ENCODE measurements around the gene ERN1. TPM values are rescaled to one million over a fixed set of nuclear protein-coding genes. Genes with fewer than 3 reads are reported as not detected.

Gene ERN1
- total RNA-seq, 1 donor from 2014 or later: 14.9 TPM

DNA sequence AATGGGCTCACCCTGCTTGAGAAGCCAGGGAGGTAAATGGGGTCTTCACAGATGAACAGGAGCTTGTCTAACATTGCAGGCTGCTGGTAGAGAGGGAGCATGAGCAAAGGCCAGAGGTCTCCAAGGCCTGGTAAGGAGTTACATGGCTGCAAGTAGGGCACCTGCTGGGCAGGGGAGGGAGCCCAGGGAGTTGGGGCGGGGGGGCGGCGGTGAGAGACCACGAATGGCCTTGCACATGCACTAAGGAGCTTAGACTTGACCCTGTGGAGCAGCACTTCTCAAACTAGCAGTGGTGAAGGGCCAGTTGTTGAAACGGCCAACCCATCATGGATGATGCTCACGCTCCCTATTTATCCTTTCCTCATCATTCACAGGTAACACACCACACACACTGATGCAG is 38.4 kb downstream of the ERN1 start:
- Mint-ChIP-seq H3K27ac (ENCODE audit: unreplicated experiment) (no peak overlapping the region), H3K27me3 (ENCODE audit: low read depth) (no peaks in the 10 kb centered on the region), H3K4me3 (ENCODE audit: unreplicated experiment) (no peak overlapping the region), H3K36me3 (ENCODE audit: low read depth) (peaks cover 10% of the 10 kb centered on the region), H3K4me1 (ENCODE audit: low read depth) (peaks cover 10% of the 10 kb centered on the region), H3K9me3 (ENCODE audit: low read depth) (no peaks in the 10 kb centered on the region)
- DNase-seq (ENCODE audit: low spot score): no peak
- TF ChIP-seq, protein P1, sequence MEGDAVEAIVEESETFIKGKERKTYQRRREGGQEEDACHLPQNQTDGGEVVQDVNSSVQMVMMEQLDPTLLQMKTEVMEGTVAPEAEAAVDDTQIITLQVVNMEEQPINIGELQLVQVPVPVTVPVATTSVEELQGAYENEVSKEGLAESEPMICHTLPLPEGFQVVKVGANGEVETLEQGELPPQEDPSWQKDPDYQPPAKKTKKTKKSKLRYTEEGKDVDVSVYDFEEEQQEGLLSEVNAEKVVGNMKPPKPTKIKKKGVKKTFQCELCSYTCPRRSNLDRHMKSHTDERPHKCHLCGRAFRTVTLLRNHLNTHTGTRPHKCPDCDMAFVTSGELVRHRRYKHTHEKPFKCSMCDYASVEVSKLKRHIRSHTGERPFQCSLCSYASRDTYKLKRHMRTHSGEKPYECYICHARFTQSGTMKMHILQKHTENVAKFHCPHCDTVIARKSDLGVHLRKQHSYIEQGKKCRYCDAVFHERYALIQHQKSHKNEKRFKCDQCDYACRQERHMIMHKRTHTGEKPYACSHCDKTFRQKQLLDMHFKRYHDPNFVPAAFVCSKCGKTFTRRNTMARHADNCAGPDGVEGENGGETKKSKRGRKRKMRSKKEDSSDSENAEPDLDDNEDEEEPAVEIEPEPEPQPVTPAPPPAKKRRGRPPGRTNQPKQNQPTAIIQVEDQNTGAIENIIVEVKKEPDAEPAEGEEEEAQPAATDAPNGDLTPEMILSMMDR (IDR thresholded peaks at IDR 0.05): no peak

DNA sequence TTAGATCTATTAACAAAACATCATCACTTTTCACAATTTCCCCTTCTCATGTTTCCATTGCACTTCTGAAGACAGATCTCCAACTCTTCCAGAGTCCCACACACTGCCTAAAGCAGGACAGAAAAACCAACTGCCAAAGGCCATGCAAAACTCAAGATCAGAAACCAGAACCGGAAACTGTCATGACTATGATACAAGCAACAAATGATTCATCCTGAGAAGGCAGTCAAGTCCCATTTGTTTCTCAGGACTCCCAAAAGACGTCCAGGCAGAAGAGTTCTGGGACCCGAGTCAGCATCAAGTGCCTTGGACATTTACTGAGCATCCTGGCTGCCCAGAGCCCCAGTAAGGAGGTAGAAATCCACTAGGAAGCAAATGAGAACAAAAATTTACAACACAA is 38.8 kb downstream of the ERN1 start:
- Mint-ChIP-seq H3K27ac (ENCODE audit: unreplicated experiment) (no peak overlapping the region), H3K4me1 (ENCODE audit: low read depth) (peaks cover 7% of the 10 kb centered on the region), H3K9me3 (ENCODE audit: low read depth) (no peaks in the 10 kb centered on the region), H3K4me3 (ENCODE audit: unreplicated experiment) (no peak overlapping the region), H3K36me3 (ENCODE audit: low read depth) (peaks cover 10% of the 10 kb centered on the region), H3K27me3 (ENCODE audit: low read depth) (no peaks in the 10 kb centered on the region)
- DNase-seq (ENCODE audit: low spot score): no peak
- TF ChIP-seq, protein P1 (IDR thresholded peaks at IDR 0.05): no peak

DNA sequence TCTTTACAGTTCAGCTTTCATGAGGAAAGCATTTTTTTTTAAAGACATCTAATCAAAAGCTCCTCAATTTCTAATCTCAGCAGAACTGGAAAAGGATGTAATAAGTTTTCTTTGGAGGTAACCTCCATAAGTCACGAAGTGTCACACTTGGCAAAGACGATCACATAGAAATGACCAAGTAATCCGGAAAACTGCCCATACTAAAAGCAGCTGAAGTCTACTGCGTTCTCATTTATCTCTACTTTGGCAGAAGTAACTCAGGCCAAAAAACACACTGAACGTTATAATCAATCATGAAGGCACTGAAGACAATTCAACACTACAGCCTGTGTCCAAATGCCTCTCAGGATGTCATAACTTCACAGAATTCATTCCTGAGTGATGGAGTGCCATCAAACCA is 39.8 kb downstream of the ERN1 start:
- TF ChIP-seq, protein P1 (IDR thresholded peaks at IDR 0.05): no peak
- no peaks in the 10 kb centered on the region for H3K27me3 Mint-ChIP-seq (ENCODE audit: low read depth)
- H3K36me3 Mint-ChIP-seq (ENCODE audit: low read depth): peaks cover 8% of the 10 kb centered on the region
- no peaks in the 10 kb centered on the region for H3K9me3 Mint-ChIP-seq (ENCODE audit: low read depth)
- H3K4me1 Mint-ChIP-seq (ENCODE audit: low read depth): no peaks in the 10 kb centered on the region
- no peak overlapping the region for H3K4me3 Mint-ChIP-seq (ENCODE audit: unreplicated experiment)
- DNase-seq (ENCODE audit: low spot score): no peak
- no peak overlapping the region for H3K27ac Mint-ChIP-seq (ENCODE audit: unreplicated experiment)

GRCh38 chr17:64087252-64088005 is 42.5 kb downstream of the ERN1 start:
- Mint-ChIP-seq H3K27ac (ENCODE audit: unreplicated experiment) (no peak overlapping the region), H3K36me3 (ENCODE audit: low read depth) (peaks cover 6% of the 10 kb centered on the region), H3K4me1 (ENCODE audit: low read depth) (no peaks in the 10 kb centered on the region), H3K4me3 (ENCODE audit: unreplicated experiment) (no peak overlapping the region), H3K27me3 (ENCODE audit: low read depth) (no peaks in the 10 kb centered on the region), H3K9me3 (ENCODE audit: low read depth) (no peaks in the 10 kb centered on the region)
- DNase-seq (ENCODE audit: low spot score): no peak
- TF ChIP-seq, protein P1 (IDR thresholded peaks at IDR 0.05): no peak

GRCh38 chr17:64085650-64086005 is 44.3 kb downstream of the ERN1 start:
- Mint-ChIP-seq H3K27me3 (ENCODE audit: low read depth) (no peaks in the 10 kb centered on the region), H3K4me3 (ENCODE audit: unreplicated experiment) (no peak overlapping the region), H3K4me1 (ENCODE audit: low read depth) (no peaks in the 10 kb centered on the region), H3K27ac (ENCODE audit: unreplicated experiment) (no peak overlapping the region), H3K36me3 (ENCODE audit: low read depth) (no peaks in the 10 kb centered on the region), H3K9me3 (ENCODE audit: low read depth) (no peaks in the 10 kb centered on the region)
- no peak for DNase-seq (ENCODE audit: low spot score)
- TF ChIP-seq, protein P1 (IDR thresholded peaks at IDR 0.05): no peak
